Thymus (tissue), 11 donors: ENCODE measurements around the gene IL26. TPM values are rescaled to one million over a fixed set of nuclear protein-coding genes. Genes with fewer than 3 reads are reported as not detected.
"Not testable (repeated sequence)": the region's sequence is repeated elsewhere in the genome, so short reads cannot be mapped to it uniquely, and the experiment has no call there.

Experiments used
- DNase-seq, 9 donors: peaks; one replicate each; pipeline ENCODE4 v3.0.0-alpha.2; 2013; ENCODE audit warnings: low spot score in 9 of 9, low read depth in 6 of 9, missing footprints in 1 of 9
- H3K27ac ChIP-seq, 2 donors: one replicate each; pipeline ENCODE4 v1.5.1; 2013; ENCODE audit warnings: control low read depth in 1 of 2, low read depth in 1 of 2, low read length in 1 of 2, mild to moderate bottlenecking in 1 of 2, moderate library complexity in 1 of 2
- H3K27me3 ChIP-seq, 2 donors: one replicate each; pipeline ENCODE4 v1.5.1; 2013; ENCODE audit warnings: low read length in 1 of 2; ENCODE audit not compliant: control insufficient read depth in 2 of 2, insufficient read depth in 1 of 2
- H3K36me3 ChIP-seq, 2 donors: one replicate each; pipeline ENCODE4 v1.5.1; 2013; ENCODE audit warnings: low read length in 1 of 2, mild to moderate bottlenecking in 1 of 2, moderate library complexity in 1 of 2; ENCODE audit not compliant: control insufficient read depth in 2 of 2, insufficient read depth in 2 of 2
- H3K4me1 ChIP-seq, 2 donors: one replicate each; pipeline ENCODE4 v1.5.1; 2013; ENCODE audit warnings: low read length in 2 of 2; ENCODE audit not compliant: control insufficient read depth in 2 of 2, insufficient read depth in 2 of 2
- H3K4me3 ChIP-seq, 2 donors: one replicate each; pipeline ENCODE4 v1.5.1; 2013; ENCODE audit warnings: low read length in 2 of 2, control low read depth in 1 of 2, mild to moderate bottlenecking in 1 of 2
- H3K9me3 ChIP-seq, 2 donors: one replicate each; pipeline ENCODE4 v1.5.1; 2013; ENCODE audit warnings: low read length in 1 of 2, mild to moderate bottlenecking in 1 of 2; ENCODE audit not compliant: control insufficient read depth in 2 of 2, insufficient read depth in 1 of 2
- WGBS: extraction: QIAGEN DNeasy Blood & Tissue Kit; methylation state at CpG from one replicate; pipeline ENCODE4 v1.1.7; 2013; 5-methylcytosine and 5-hydroxymethylcytosine counted together
- polyA plus RNA-seq: library from polyadenylated mRNA; stranded (reverse); fragments of 200-250 nt; gene quantifications from one replicate; pipeline ENCODE4 v1.2.3, GENCODE V29; 2013
- total RNA-seq: library from RNA; stranded (reverse); fragments of 120-200 nt; gene quantifications from one replicate; pipeline ENCODE4 v1.2.4, GENCODE V29; 2013
- donor health status: healthy.

IL26 gene
- total and polyA plus RNA-seq, 2 donors, result 0.07 TPM; not detected in 1

DNA sequence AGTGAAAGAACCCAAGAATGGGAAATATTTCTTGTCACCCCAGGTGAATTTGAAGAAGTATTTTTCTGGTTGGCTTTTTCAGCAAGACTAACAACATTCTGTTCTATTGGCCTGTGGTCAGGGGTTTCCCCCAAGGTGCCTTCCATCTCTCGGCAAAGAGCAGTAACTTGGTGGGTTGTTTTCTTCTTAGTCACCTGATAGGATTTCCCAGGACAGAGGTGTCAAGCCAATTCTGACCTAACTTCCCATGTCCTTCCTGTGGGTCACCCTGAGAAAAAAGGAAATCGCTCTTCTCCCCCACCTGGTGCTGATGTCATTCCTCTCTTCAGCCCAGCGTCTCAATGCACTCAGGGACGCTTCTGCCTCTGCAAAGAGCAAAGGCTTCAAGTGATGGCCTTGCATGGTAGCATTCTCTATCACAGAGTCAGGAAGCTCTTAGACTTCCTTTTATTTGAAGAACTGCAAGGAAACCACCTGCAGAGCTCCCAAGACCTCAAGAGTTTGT is 50.0 kb downstream of the IL26 start:
- peak; percentile 39 to 87 (median 64) for DNase-seq
- Histone ChIP-seq H3K27ac (peak overlapping the region; percentile 74 to 86), H3K27me3 (no peaks in the 10 kb centered on the region), H3K36me3 (no peaks in the 10 kb centered on the region), H3K4me1 (peaks cover 16 to 23% of the 10 kb centered on the region in 2 donors), H3K4me3 (no peak overlapping the region), H3K9me3 (no peaks in the 10 kb centered on the region)
- WGBS, result 4% methylated on average over 4 of the region's 4 CpGs

GRCh38 chr12:68174761-68175160 is 50.8 kb downstream of the IL26 start:
- not testable (repeated sequence) for DNase-seq, H3K36me3 ChIP-seq, H3K9me3 ChIP-seq, H3K4me3 ChIP-seq, H3K27me3 ChIP-seq
- Histone ChIP-seq H3K4me1 (peaks cover 14 to 21% of the 10 kb centered on the region in 2 donors), H3K27ac (peak overlapping the region in 1 of 2 donors; percentile 86)
- WGBS, result 98% methylated on average over 3 of the region's 3 CpGs

GRCh38 chr12:68173792-68174191 is 51.8 kb downstream of the IL26 start:
- H3K4me3 ChIP-seq, result no peak overlapping the region
- H3K4me1 ChIP-seq, result peaks cover 14 to 21% of the 10 kb centered on the region in 2 donors
- no peak overlapping the region for H3K27ac ChIP-seq
- DNase-seq, result peak in 1 of 9 donors; percentile 25
- no peaks in the 10 kb centered on the region for H3K36me3 ChIP-seq
- no peaks in the 10 kb centered on the region for H3K27me3 ChIP-seq
- no peaks in the 10 kb centered on the region for H3K9me3 ChIP-seq

DNA sequence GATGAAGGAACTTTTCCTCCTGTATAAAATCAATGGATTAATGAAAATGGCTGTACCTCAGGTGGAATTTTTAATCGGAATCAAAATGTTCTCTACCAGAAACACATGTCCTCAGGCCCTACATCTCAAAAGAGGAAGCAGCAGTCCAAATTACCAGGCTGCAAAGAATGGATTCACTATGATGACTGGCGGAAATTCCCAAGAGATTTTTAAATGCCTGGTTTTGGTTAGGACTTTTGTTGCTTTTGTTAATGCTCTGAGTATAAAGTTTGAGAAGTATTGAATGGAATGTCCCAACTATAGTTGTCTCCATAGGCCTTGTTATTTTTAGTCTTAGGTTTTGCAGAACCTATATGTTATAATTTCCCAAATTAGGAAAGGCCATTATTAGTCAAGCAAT is 54.9 kb downstream of the IL26 start:
- H3K4me1 ChIP-seq, result peaks cover 4 to 6% of the 10 kb centered on the region in 2 donors
- WGBS, result 96% methylated on average over 2 of the region's 2 CpGs
- no peak for DNase-seq
- H3K27ac ChIP-seq, result no peak overlapping the region
- no peak overlapping the region for H3K4me3 ChIP-seq
- H3K9me3 ChIP-seq, result no peaks in the 10 kb centered on the region
- H3K27me3 ChIP-seq, result no peaks in the 10 kb centered on the region
- H3K36me3 ChIP-seq, result no peaks in the 10 kb centered on the region

GRCh38 chr12:68169213-68169889 is 56.3 kb downstream of the IL26 start:
- no peak overlapping the region for H3K4me3 ChIP-seq
- H3K27me3 ChIP-seq, result no peaks in the 10 kb centered on the region
- no peaks in the 10 kb centered on the region for H3K4me1 ChIP-seq
- 97% methylated on average over 1 of the region's 1 CpG for WGBS
- H3K36me3 ChIP-seq, result no peaks in the 10 kb centered on the region
- no peak for DNase-seq
- H3K27ac ChIP-seq, result no peak overlapping the region
- no peaks in the 10 kb centered on the region for H3K9me3 ChIP-seq

DNA sequence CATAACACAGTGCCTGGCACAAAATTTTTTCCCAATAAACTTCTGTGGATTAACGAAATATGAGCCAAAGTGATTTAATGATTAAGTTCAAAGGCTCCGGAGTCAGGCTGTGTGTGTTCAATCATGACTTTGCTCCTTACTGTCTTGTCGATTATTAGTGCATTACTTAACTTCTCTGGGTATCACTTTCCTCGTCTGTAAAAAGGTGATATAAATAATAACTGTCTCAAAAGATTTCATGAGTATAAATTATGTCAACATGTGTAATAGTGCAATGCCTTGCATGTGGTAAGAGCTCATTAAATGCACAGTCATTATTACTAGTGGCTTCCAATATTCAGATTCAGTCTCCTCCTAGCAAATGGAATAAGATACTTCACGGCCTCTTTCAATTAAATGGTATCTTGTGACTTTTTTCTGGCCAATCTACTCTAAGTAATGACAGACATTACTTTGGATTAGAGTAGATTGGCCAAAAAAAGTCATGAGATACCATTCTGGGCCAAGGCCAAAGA is 59.2 kb downstream of the IL26 start:
- 89% methylated on average over 5 of the region's 5 CpGs for WGBS
- no peaks in the 10 kb centered on the region for H3K36me3 ChIP-seq

GRCh38 chr12:68163560-68164081 is 62.0 kb downstream of the IL26 start:
- Histone ChIP-seq H3K27ac (no peak overlapping the region), H3K4me3 (no peak overlapping the region), H3K36me3 (no peaks in the 10 kb centered on the region), H3K9me3 (no peaks in the 10 kb centered on the region), H3K27me3 (no peaks in the 10 kb centered on the region), H3K4me1 (no peaks in the 10 kb centered on the region)
- no peak for DNase-seq
- 96% methylated on average over 4 of the region's 4 CpGs for WGBS

More for the DNA sequence above, 59.2 kb downstream of the IL26 start:
- Histone ChIP-seq H3K4me3 (no peak overlapping the region), H3K27me3 (no peaks in the 10 kb centered on the region), H3K9me3 (no peaks in the 10 kb centered on the region), H3K27ac (no peak overlapping the region), H3K4me1 (no peaks in the 10 kb centered on the region)
- DNase-seq, result no peak

DNA sequence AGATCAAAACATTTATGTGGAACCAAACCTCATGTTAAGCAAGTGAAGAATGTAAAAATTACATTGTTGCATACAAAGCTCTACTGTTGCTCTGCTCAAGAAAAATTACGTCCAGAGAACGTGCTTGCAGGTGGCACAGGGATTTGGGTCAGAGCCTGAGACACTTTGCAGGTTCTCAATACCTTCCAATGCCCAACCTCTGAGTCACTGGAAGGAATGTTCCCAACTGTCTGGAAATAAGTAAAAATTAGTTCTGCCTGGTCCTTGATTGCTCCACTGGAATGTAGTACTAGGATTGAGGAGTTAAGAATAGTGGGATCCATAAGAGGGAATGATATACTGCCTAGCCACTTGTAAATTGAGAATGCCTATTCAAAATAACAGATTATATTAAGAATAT is 63.2 kb downstream of the IL26 start:
- Histone ChIP-seq H3K36me3 (no peaks in the 10 kb centered on the region), H3K27ac (no peak overlapping the region), H3K4me1 (no peaks in the 10 kb centered on the region), H3K27me3 (no peaks in the 10 kb centered on the region), H3K9me3 (no peaks in the 10 kb centered on the region), H3K4me3 (no peak overlapping the region)
- 91% methylated on average over 2 of the region's 2 CpGs for WGBS
- DNase-seq, result no peak

DNA sequence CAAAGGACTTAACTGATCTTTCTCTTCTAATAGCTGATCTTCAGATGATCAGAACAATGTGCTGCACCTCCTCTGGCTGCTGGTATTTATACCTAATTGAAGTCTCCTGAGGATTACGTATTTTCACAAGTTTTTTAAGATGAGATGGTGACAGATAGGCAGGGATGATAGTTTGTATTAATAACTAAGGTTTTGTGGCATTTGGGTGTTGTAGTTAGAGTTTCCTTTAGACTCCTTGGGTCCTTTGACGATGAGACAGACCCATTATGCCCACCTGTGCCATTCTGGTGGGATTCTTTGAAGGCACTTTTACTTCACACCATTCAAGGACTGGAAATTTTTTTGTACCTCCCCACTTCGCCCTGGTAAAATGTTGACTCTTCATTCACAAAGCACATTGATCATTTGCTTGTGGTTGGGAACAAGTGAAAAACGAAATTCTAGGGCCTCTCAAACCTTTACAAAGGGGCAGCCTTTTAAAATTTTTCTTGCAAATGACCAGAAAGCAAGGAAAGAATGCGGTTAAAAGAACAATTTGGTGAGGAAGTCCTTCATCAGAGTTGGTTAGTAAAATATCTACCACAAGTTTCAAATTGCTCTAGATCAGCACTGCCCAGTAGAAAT is 65.8 kb downstream of the IL26 start, which contains the start of gene IFNG:
IFNG (minus strand) TSS at position 60 of the 624 bp plus-strand sequence. CDS start 125 bp downstream, outside the sequence.
- Histone ChIP-seq H3K4me3 (no peak within 1 kb of the TSS), H3K27me3 (no peaks in the 10 kb centered on the region), H3K36me3 (no peaks in the 10 kb centered on the region), H3K4me1 (no peaks in the 10 kb centered on the region), H3K9me3 (no peaks in the 10 kb centered on the region), H3K27ac (no peak within 1 kb of the TSS)
- no peak for DNase-seq
- WGBS, result 88% methylated on average over 5 of the region's 5 CpGs
